Omental fat pad (tissue), 4 donors: Measurements from ENCODE around the gene HSD17B14. TPM values are rescaled to one million over a fixed set of nuclear protein-coding genes. Genes with fewer than 3 reads are reported as not detected.
A peak's percentile ranks its signal among the peaks of the same experiment; 100 is the strongest.
"Not testable (repeated sequence)": the region's sequence is repeated elsewhere in the genome, so short reads cannot be mapped to it uniquely, and the experiment has no call there.

Experiments
- ATAC-seq: fragments of 150-250 bp; one replicate; pipeline ENCODE4 v1.9.1; 2016; ENCODE audit warnings: mild to moderate bottlenecking, moderate library complexity; ENCODE audit not compliant: low FRiP score
- DNase-seq: peaks from one replicate; pipeline ENCODE4 v3.0.0-alpha.2; 2019; ENCODE audit warnings: low spot score
- CTCF ChIP-seq, 3 donors: fragments of 450-650 bp; IDR thresholded peaks; one replicate each; pipeline ENCODE4 v1.5.1; 2016 to 2017; ENCODE audit warnings: antibody characterized with exemption in 3 of 3, mild to moderate bottlenecking in 3 of 3, moderate library complexity in 2 of 3
- total RNA-seq, 4 donors: library from RNA; depleted of rRNA; stranded (reverse); fragments of >200 nt; gene quantifications; one replicate each; pipeline ENCODE4 v1.1.0, GENCODE V29; 2016

HSD17B14 gene
- 10 to 100 TPM; 11.0 to 19.3 (median 13.0) TPM for total RNA-seq

GRCh38 chr19:48836089-48837017 lies at the start of gene HSD17B14:
HSD17B14 (minus strand) TSS chr19:48836491; CDS start chr19:48836411, 80 bp downstream.
- DNase-seq: no peak
- peak; percentile 50 for ATAC-seq
- no peak for TF ChIP-seq CTCF (IDR thresholded peaks at IDR 0.05)

GRCh38 chr19:48883726-48884125 lies 47.4 kb upstream of the HSD17B14 start:
- DNase-seq (no peak), ATAC-seq (no peak)
- no peak for TF ChIP-seq CTCF (IDR thresholded peaks at IDR 0.05)

GRCh38 chr19:48881741-48882657 lies 45.7 kb upstream of the HSD17B14 start:
- no peak for TF ChIP-seq CTCF (IDR thresholded peaks at IDR 0.05)
- DNase-seq: no peak
- ATAC-seq: no peak

GRCh38 chr19:48879696-48880095 lies 43.4 kb upstream of the HSD17B14 start:
- not testable (repeated sequence) for DNase-seq, ATAC-seq

GRCh38 chr19:48879025-48879637 lies 42.8 kb upstream of the HSD17B14 start:
- TF ChIP-seq CTCF (IDR thresholded peaks at IDR 0.05): no peak
- DNase-seq (no peak), ATAC-seq (no peak)

GRCh38 chr19:48878196-48879024 lies 42.1 kb upstream of the HSD17B14 start:
- DNase-seq (no peak), ATAC-seq (peak; percentile 46)
- no peak for TF ChIP-seq CTCF (IDR thresholded peaks at IDR 0.05)
